HL-60 (cell line): ENCODE results near the gene EIF5A2.
A peak's percentile ranks its signal among the peaks of the same experiment; 100 is the strongest.

Source experiments
- DNase-seq, 2 experiments: peaks; one replicate each; pipeline ENCODE4 v3.0.0-alpha.2; 2010 to 2020; ENCODE audit warnings: low read depth in 1 of 2, low spot score in 1 of 2
- H3K27ac ChIP-seq: fragments of 250-450 bp; sonication (Bioruptor Pico); replicated peaks from 2 replicates; pipeline ENCODE4 v1.5.1; 2020; ENCODE audit warnings: mild to moderate bottlenecking, moderate library complexity
- H3K27me3 ChIP-seq: fragments of 250-450 bp; sonication (Bioruptor Pico); 2 replicates; pipeline ENCODE4 v1.5.1; 2021; ENCODE audit warnings: mild to moderate bottlenecking, moderate library complexity; ENCODE audit not compliant: insufficient read depth, poor library complexity, severe bottlenecking
- H3K4me3 ChIP-seq: replicated peaks from 2 replicates; pipeline ENCODE4 v1.5.1; 2011; ENCODE audit warnings: mild to moderate bottlenecking, control low read depth, low read length; ENCODE audit not compliant: insufficient read depth
- CTCF ChIP-seq: IDR thresholded peaks from one replicate; pipeline ENCODE4 v1.5.1; 2011; ENCODE audit warnings: low read length, control low read depth, inconsistent platforms; ENCODE audit not compliant: insufficient read depth
- GABPA ChIP-seq: IDR thresholded peaks from 2 replicates; pipeline ENCODE4 v1.6.1; 2012; ENCODE audit warnings: low read depth
- POLR2AphosphoS5 ChIP-seq: IDR thresholded peaks from 2 replicates; pipeline ENCODE4 v1.6.1; 2012; ENCODE audit warnings: low read depth
- REST ChIP-seq: IDR thresholded peaks from 2 replicates; pipeline ENCODE4 v1.6.1; 2012; ENCODE audit warnings: low read depth; ENCODE audit not compliant: insufficient replicate concordance
- SPI1 ChIP-seq: IDR thresholded peaks from 2 replicates; pipeline ENCODE4 v1.6.1; 2012; ENCODE audit warnings: low read depth, mild to moderate bottlenecking, borderline replicate concordance

EIF5A2 gene

GRCh38 chr3:170866499-170866898 is 41.9 kb downstream of the EIF5A2 start:
- DNase-seq = no peak

GRCh38 chr3:170865209-170866094 is 43.0 kb downstream of the EIF5A2 start:
- DNase-seq = no peak
- Histone ChIP-seq H3K4me3 (no peak overlapping the region), H3K27me3 (no peaks in the 10 kb centered on the region), H3K27ac (no peak overlapping the region)
- TF ChIP-seq CTCF = no peak
- TF ChIP-seq POLR2AphosphoS5 = peak; percentile 72

More at GRCh38 chr3:170866499-170866898, 41.9 kb downstream of the EIF5A2 start:
- no peak for TF ChIP-seq GABPA
- no peak for TF ChIP-seq POLR2AphosphoS5
- TF ChIP-seq REST = no peak
- TF ChIP-seq SPI1 = no peak
- TF ChIP-seq CTCF = no peak
- Histone ChIP-seq H3K4me3 (no peak overlapping the region), H3K27ac (peak overlapping the region; percentile 95; the same call in 1 of the 2 replicates), H3K27me3 (no peaks in the 10 kb centered on the region)

- Histone ChIP-seq H3K27ac (no peak overlapping the region), H3K4me3 (no peak overlapping the region), H3K27me3 (no peaks in the 10 kb centered on the region)
- no peak for DNase-seq
- TF ChIP-seq GABPA = no peak
- TF ChIP-seq CTCF = no peak
- no peak for TF ChIP-seq REST
- TF ChIP-seq POLR2AphosphoS5 = no peak; the same call in 1 of the 2 replicates
Observed at GRCh38 chr3:170864525-170865208, 43.8 kb downstream of the EIF5A2 start.
